Raji (cell line): ENCODE results near the gene ABAT.

Experiments
- POLR2A ChIP-seq: IDR thresholded peaks from 2 replicates; pipeline ENCODE4 v1.6.1; 2011; ENCODE audit warnings: low read depth, low read length, control low read depth; ENCODE audit not compliant: insufficient read depth

ABAT gene

GRCh38 chr16:8736123-8736668 lies 61.8 kb downstream of the ABAT start:
- no peak for TF ChIP-seq POLR2A

- no peak for TF ChIP-seq POLR2A
These were observed 64.7 kb downstream of the ABAT start for GRCh38 chr16:8739151-8739550.

- no peak for TF ChIP-seq POLR2A
These were observed 65.7 kb downstream of the ABAT start for GRCh38 chr16:8739989-8740704.

- no peak for TF ChIP-seq POLR2A
These were observed 66.4 kb downstream of the ABAT start for GRCh38 chr16:8740775-8741355.

GRCh38 chr16:8741636-8742035 lies 67.2 kb downstream of the ABAT start:
- TF ChIP-seq POLR2A = no peak

- TF ChIP-seq POLR2A = no peak
These were observed 67.7 kb downstream of the ABAT start for GRCh38 chr16:8742068-8742467.

- no peak for TF ChIP-seq POLR2A
These were observed 77.3 kb downstream of the ABAT start for GRCh38 chr16:8751481-8752311.

- TF ChIP-seq POLR2A = no peak
These were observed 78.3 kb downstream of the ABAT start for GRCh38 chr16:8752706-8753105.

- TF ChIP-seq POLR2A = no peak
These were observed 79.1 kb downstream of the ABAT start for GRCh38 chr16:8753416-8754054.

GRCh38 chr16:8756755-8757154 lies 82.3 kb downstream of the ABAT start:
- no peak for TF ChIP-seq POLR2A

- TF ChIP-seq POLR2A = no peak
These were observed 83.6 kb downstream of the ABAT start for GRCh38 chr16:8758022-8758421.

GRCh38 chr16:8760021-8760420 lies 85.6 kb downstream of the ABAT start:
- TF ChIP-seq POLR2A = no peak

GRCh38 chr16:8761078-8761477 lies 86.7 kb downstream of the ABAT start:
- TF ChIP-seq POLR2A = no peak

GRCh38 chr16:8762254-8762653 lies 87.8 kb downstream of the ABAT start:
- no peak for TF ChIP-seq POLR2A

- no peak for TF ChIP-seq POLR2A
These were observed 88.7 kb downstream of the ABAT start for GRCh38 chr16:8763083-8763482.
